Spleen (tissue), 7 donors: ENCODE measurements around the gene SPATA31C1.

ENCODE experiments used
- POLR2A ChIP-seq, 3 donors: fragments of 450-650 bp; IDR thresholded peaks; one replicate each; pipeline ENCODE4 v1.5.1; 2017; ENCODE audit warnings: antibody characterized with exemption in 3 of 3, mild to moderate bottlenecking in 1 of 3
- POLR2AphosphoS5 ChIP-seq, 3 donors: sonication (generic); formaldehyde crosslinking; IDR thresholded peaks; one replicate each; pipeline ENCODE4 v1.5.1; 2017; ENCODE audit warnings: antibody characterized with exemption in 3 of 3
- TF ChIP-seq, protein P1 (sequence below), 11 experiments: fragments of 200-600 bp in 7 of 11; fragments of 450-650 bp in 4 of 11; sonication (generic) in 4 of 11; IDR thresholded peaks in 8 of 11; conservative IDR thresholded peaks in 3 of 11; 1 replicate in 7 of 11; 2 replicates in 4 of 11; pipeline versions ENCODE4 v1.4.0 to v1.8.0; 2016 to 2021; ENCODE audit warnings: antibody characterized with exemption in 11 of 11, inconsistent platforms in 4 of 11, mild to moderate bottlenecking in 1 of 11
- donor health status: DM: no; HTN: no; CAD: no; lungs with moderate emphysema.
- donor health status: DM: no; HTN: no; CAD: no.
- donor health status: DM: no; HTN: no; CAD: no.

GRCh38 chr9:87871425-87872078, 46.2 kb upstream of the SPATA31C1 start:
- TF ChIP-seq, protein P1, sequence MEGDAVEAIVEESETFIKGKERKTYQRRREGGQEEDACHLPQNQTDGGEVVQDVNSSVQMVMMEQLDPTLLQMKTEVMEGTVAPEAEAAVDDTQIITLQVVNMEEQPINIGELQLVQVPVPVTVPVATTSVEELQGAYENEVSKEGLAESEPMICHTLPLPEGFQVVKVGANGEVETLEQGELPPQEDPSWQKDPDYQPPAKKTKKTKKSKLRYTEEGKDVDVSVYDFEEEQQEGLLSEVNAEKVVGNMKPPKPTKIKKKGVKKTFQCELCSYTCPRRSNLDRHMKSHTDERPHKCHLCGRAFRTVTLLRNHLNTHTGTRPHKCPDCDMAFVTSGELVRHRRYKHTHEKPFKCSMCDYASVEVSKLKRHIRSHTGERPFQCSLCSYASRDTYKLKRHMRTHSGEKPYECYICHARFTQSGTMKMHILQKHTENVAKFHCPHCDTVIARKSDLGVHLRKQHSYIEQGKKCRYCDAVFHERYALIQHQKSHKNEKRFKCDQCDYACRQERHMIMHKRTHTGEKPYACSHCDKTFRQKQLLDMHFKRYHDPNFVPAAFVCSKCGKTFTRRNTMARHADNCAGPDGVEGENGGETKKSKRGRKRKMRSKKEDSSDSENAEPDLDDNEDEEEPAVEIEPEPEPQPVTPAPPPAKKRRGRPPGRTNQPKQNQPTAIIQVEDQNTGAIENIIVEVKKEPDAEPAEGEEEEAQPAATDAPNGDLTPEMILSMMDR (IDR thresholded peaks at IDR 0.05 in 8 of 11, conservative IDR thresholded peaks at IDR 0.05 in 3 of 11), result no peak
- no peak for TF ChIP-seq POLR2AphosphoS5 (IDR thresholded peaks at IDR 0.05)
- no peak for TF ChIP-seq POLR2A (IDR thresholded peaks at IDR 0.05)
